ENCODE data around the gene CRIM1.

GRCh38 chr2:36555789-36556188, 200.2 kb downstream of the CRIM1 start:
- TF ChIP-seq HDAC2 (IDR thresholded peaks at IDR 0.05): no peak
- TF ChIP-seq ZFP36 (IDR thresholded peaks at IDR 0.05; ENCODE audit: borderline replicate concordance, partially characterized antibody): no peak
- TF ChIP-seq, protein P1, sequence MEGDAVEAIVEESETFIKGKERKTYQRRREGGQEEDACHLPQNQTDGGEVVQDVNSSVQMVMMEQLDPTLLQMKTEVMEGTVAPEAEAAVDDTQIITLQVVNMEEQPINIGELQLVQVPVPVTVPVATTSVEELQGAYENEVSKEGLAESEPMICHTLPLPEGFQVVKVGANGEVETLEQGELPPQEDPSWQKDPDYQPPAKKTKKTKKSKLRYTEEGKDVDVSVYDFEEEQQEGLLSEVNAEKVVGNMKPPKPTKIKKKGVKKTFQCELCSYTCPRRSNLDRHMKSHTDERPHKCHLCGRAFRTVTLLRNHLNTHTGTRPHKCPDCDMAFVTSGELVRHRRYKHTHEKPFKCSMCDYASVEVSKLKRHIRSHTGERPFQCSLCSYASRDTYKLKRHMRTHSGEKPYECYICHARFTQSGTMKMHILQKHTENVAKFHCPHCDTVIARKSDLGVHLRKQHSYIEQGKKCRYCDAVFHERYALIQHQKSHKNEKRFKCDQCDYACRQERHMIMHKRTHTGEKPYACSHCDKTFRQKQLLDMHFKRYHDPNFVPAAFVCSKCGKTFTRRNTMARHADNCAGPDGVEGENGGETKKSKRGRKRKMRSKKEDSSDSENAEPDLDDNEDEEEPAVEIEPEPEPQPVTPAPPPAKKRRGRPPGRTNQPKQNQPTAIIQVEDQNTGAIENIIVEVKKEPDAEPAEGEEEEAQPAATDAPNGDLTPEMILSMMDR (IDR thresholded peaks at IDR 0.05): no peak
- TF ChIP-seq BHLHE40 (IDR thresholded peaks at IDR 0.05; ENCODE audit: low read depth, low read length): no peak
- TF ChIP-seq CHD2 (IDR thresholded peaks at IDR 0.05; ENCODE audit: low read length, partially characterized antibody): no peak
- no peak for TF ChIP-seq KDM1A (IDR thresholded peaks at IDR 0.05; ENCODE audit: low read depth)
- TF ChIP-seq EP300 (IDR thresholded peaks at IDR 0.05): no peak
- TF ChIP-seq CBX2 (IDR thresholded peaks at IDR 0.05; ENCODE audit: borderline replicate concordance, low read depth): no peak
